GM12892 (cell line): ENCODE data around the gene HIF3A.

Experiments
- POLR2A ChIP-seq: IDR thresholded peaks from 2 replicates; pipeline ENCODE4 v1.6.1; 2011; ENCODE audit warnings: low read depth, low read length, control low read depth
- POLR2AphosphoS5 ChIP-seq: IDR thresholded peaks from 2 replicates; pipeline ENCODE4 v1.6.1; 2011; ENCODE audit warnings: low read depth, low read length, control low read depth

GRCh38 chr19:46353730-46354528 lies 57.1 kb downstream of the HIF3A start:
- TF ChIP-seq POLR2A (no peak), POLR2AphosphoS5 (no peak)
